ENCODE results near the gene TMEM123. TPM values are rescaled to one million over a fixed set of nuclear protein-coding genes. Genes with fewer than 3 reads are reported as not detected.

Gene TMEM123
- total RNA-seq, 1 experiment from 2014 or later, result 214 TPM

GRCh38 chr11:102499151-102499550 is 46.6 kb upstream of the TMEM123 start:
- CTCF ChIA-PET, result interaction anchor here (0.6 to 0.7 kb wide), 2 partner anchors 26 to 109 kb away, joined by 3 to 7 read pairs; no protein-coding TSS in a partner anchor
- POLR2A ChIA-PET (ENCODE audit: low non-redundant PET), result no interaction called here
- H3K4me3 ChIP-seq (ENCODE audit: low read depth, low read length, poor library complexity, severe bottlenecking), result no peak overlapping the region
- H3K27me3 ChIP-seq (replicated peaks; ENCODE audit: insufficient read depth, low read depth, low read length, poor library complexity), result no peaks in the 10 kb centered on the region
- BruUV-seq (replicated peaks), result no TSS peak
- H3K4me1 ChIP-seq (ENCODE audit: insufficient read depth, low read length, poor library complexity, severe bottlenecking), result no peaks in the 10 kb centered on the region
- TF ChIP-seq CTCF (conservative IDR thresholded peaks at IDR 0.05; ENCODE audit: low read depth, low read length) (no peak), EZH2 (IDR thresholded peaks at IDR 0.05; ENCODE audit: borderline replicate concordance, low read depth, low read length, poor library complexity, severe bottlenecking) (no peak)
- H3K9me3 ChIP-seq (ENCODE audit: low read depth, low read length, poor library complexity, severe bottlenecking), result no peaks in the 10 kb centered on the region
- intact Hi-C loops (cut with micrococcal nuclease; ENCODE audit: unreplicated experiment), result loop anchor here (5.0 to 10.0 kb wide), 2 partner anchors 113 to 634 kb away; no protein-coding TSS in a partner anchor
- no peaks in the 10 kb centered on the region for H3K36me3 ChIP-seq (ENCODE audit: insufficient read depth, low read length, poor library complexity, severe bottlenecking)
- DNase-seq (ENCODE audit: low spot score), result no peak
- no peak overlapping the region for H3K27ac ChIP-seq (ENCODE audit: low read depth, low read length, poor library complexity, severe bottlenecking)

- Histone ChIP-seq H3K4me3 (ENCODE audit: low read depth, low read length, poor library complexity, severe bottlenecking) (no peak overlapping the region), H3K36me3 (ENCODE audit: insufficient read depth, low read length, poor library complexity, severe bottlenecking) (no peaks in the 10 kb centered on the region), H3K4me1 (ENCODE audit: insufficient read depth, low read length, poor library complexity, severe bottlenecking) (no peaks in the 10 kb centered on the region), H3K9me3 (ENCODE audit: low read depth, low read length, poor library complexity, severe bottlenecking) (no peaks in the 10 kb centered on the region), H3K27me3 (replicated peaks; ENCODE audit: insufficient read depth, low read depth, low read length, poor library complexity) (no peaks in the 10 kb centered on the region), H3K27ac (ENCODE audit: low read depth, low read length, poor library complexity, severe bottlenecking) (no peak overlapping the region)
- ChIA-PET CTCF (interaction anchor here (1.7 to 1.8 kb wide), 2 partner anchors 106 to 156 kb away, joined by 6 to 9 read pairs; no protein-coding TSS in a partner anchor), POLR2A (ENCODE audit: low non-redundant PET) (no interaction called here)
- no peak for DNase-seq (ENCODE audit: low spot score)
- intact Hi-C loops (cut with micrococcal nuclease; ENCODE audit: unreplicated experiment), result loop anchor here (5.0 to 10.0 kb wide), 2 partner anchors 115 to 632 kb away; no protein-coding TSS in a partner anchor
- TF ChIP-seq CTCF (conservative IDR thresholded peaks at IDR 0.05; ENCODE audit: low read depth, low read length) (no peak), EZH2 (IDR thresholded peaks at IDR 0.05; ENCODE audit: borderline replicate concordance, low read depth, low read length, poor library complexity, severe bottlenecking) (no peak)
- BruUV-seq (replicated peaks), result no TSS peak
These were observed 44.5 kb upstream of the TMEM123 start for GRCh38 chr11:102497061-102497460.

GRCh38 chr11:102495161-102496042 is 42.8 kb upstream of the TMEM123 start:
- Histone ChIP-seq H3K36me3 (ENCODE audit: insufficient read depth, low read length, poor library complexity, severe bottlenecking) (no peaks in the 10 kb centered on the region), H3K4me1 (ENCODE audit: insufficient read depth, low read length, poor library complexity, severe bottlenecking) (no peaks in the 10 kb centered on the region), H3K9me3 (ENCODE audit: low read depth, low read length, poor library complexity, severe bottlenecking) (no peaks in the 10 kb centered on the region), H3K27me3 (replicated peaks; ENCODE audit: insufficient read depth, low read depth, low read length, poor library complexity) (no peaks in the 10 kb centered on the region), H3K27ac (ENCODE audit: low read depth, low read length, poor library complexity, severe bottlenecking) (no peak overlapping the region), H3K4me3 (ENCODE audit: low read depth, low read length, poor library complexity, severe bottlenecking) (no peak overlapping the region)
- TF ChIP-seq CTCF (conservative IDR thresholded peaks at IDR 0.05; ENCODE audit: low read depth, low read length), result peak; percentile 81
- no peak for TF ChIP-seq EZH2 (IDR thresholded peaks at IDR 0.05; ENCODE audit: borderline replicate concordance, low read depth, low read length, poor library complexity, severe bottlenecking)
- intact Hi-C loops (cut with micrococcal nuclease; ENCODE audit: unreplicated experiment), result loop anchor here (1.0 to 10.0 kb wide), 7 partner anchors 105 to 631 kb away; no protein-coding TSS in a partner anchor
- peak; percentile 87 for DNase-seq (ENCODE audit: low spot score)
- CTCF ChIA-PET, result interaction anchor here (0.6 to 1.8 kb wide), 5 partner anchors 12 to 171 kb away, joined by 3 to 9 read pairs (median 5); no protein-coding TSS in a partner anchor
- POLR2A ChIA-PET (ENCODE audit: low non-redundant PET), result no interaction called here
- no TSS peak for BruUV-seq (replicated peaks)

Data from A673 (cell line).